HG02798 (cell line): ENCODE measurements around the gene ANTXR1.

Source experiments
- ATAC-seq: cut with Tn5 transposase; IDR thresholded peaks from one replicate; pipeline ENCODE4 v1.9.1; 2021; ENCODE audit warnings: mild to moderate bottlenecking; ENCODE audit not compliant: unreplicated experiment, poor library complexity

Gene ANTXR1

GRCh38 chr2:69089998-69090397 is 77.0 kb downstream of the ANTXR1 start:
- no peak for ATAC-seq

DNA sequence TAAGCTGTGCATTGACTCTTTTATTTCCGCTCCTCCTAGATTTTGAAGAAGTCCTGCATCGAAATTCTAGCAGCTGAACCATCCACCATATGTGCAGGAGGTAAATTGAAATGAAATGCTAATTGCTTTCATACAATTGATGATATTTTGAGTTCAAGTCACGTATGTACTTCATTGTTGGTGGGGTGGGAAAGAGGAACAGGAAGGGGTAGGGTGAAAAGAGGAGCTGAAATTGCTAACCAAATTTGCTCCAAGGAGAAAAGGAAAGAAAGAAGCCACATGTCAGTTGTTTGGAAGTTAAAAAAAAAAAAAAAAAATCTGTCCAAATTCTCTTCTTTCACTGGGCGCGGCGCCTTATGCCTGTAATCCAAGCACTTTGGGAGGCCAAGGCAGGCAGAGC is 77.8 kb downstream of the ANTXR1 start:
- ATAC-seq = no peak

GRCh38 chr2:69092857-69093256 is 79.9 kb downstream of the ANTXR1 start:
- no peak for ATAC-seq

DNA sequence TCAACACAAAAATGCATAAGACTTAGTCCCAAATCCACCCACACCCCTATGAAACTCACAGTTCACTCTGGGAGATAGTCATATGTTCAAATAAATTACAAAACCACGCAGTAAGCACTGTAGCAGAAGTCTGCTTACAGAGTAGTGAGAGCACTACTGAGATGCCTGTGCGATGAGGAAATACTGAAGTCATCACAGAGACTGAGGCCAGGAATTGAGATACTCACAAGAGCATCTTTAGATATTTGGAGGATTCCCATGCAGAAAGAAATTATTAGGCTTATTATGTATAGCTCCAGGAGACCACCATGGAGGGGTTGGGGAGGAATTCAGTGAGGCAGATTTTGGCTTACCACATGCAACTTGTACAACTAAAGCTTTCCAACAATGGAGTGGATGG is 82.3 kb downstream of the ANTXR1 start:
- ATAC-seq = no peak

DNA sequence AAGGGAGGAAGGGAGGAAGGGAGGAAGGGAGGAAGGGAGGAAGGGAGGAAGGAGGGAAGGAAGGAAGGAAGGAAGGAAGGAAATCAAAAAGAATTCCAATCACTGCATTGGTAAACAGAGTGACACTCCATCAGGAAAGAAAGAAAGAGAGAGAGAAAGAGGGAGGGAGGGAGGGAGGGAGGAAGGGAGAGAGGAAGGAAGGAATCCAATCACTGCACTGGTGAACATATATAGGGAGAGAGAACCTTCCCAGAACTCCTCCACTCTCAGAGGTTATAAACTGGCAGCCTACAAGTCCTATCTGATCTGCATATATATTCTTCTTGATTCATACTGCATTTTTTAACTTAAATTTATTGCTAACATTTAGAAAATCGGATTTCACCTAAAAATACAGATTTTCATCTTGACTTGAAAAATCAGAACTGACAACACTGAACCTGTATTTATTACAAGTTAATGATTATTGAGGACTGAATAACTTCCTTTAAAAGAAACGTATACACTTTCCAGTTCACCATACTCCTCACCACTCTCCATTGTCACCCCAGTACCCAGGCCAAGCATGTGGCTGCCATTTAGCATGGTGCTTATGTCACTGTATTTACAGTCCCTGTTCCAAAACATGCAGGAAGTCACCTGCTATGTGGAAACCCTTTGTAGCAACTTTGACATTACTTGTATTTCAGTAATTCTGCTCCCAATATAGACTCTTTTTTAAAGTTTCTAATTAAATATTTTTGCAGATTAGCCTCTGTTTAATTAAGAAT is 83.5 kb downstream of the ANTXR1 start:
- no peak for ATAC-seq

GRCh38 chr2:69097148-69097610 is 84.2 kb downstream of the ANTXR1 start:
- ATAC-seq = no peak

DNA sequence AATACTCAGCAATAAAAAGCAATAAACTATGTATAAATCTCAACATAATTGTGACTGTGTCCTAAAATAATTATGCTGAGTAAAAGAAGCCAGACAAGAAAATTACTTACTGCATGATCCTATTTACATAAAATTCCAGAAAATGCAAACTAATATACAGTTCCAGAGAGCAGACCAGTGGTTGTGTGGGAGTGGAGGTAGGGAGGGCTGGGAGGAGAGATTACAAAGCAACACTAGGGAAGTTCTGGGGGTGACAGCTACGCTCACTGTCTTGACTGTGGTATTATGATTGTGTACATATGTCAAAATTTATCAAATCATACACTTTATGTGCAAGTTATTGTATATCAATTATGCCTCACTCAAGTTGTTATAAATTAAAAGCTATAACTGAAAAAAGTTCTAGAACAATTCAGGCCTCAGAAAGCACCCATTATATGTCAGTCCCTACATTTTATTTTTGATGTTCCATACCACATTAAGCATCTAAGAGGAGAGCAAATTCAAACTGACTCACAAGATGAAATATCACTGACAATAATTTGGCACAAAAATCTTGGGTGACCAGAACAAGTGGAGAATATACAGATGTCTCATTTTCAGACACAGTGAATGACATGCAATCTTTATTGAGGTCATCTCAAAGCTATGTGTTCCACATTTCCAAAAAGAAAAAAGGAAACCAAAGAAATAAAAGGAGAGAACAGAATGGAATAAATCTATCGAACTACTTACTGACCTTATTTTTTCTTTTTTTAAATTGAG is 85.1 kb downstream of the ANTXR1 start:
- no peak for ATAC-seq

- ATAC-seq = no peak
These were observed 86.6 kb downstream of the ANTXR1 start for GRCh38 chr2:69099541-69099940.

DNA sequence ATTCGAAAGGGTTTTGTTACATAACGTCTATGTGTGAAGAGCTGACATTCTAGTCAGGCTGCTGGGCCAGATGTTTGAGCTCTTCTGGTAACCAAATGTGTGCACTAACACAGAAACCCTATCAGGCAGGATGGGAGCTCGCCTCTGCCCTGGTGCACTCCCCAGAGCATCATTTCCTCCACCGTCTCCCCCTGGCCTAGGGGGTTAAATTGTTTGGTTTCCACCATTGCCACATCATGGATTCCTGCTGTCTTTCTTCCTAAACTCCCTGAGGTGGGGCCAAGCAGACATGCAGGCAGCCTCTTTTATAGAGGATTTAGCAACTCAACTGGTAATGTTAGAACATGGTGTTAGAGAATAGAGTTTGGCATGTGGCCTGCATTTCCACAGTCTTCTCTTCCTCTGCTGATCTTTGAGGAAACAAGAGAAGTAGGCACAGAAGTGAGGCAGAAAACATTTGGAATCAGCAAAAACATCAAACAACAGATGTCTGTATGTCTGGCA is 87.3 kb downstream of the ANTXR1 start:
- ATAC-seq = no peak

DNA sequence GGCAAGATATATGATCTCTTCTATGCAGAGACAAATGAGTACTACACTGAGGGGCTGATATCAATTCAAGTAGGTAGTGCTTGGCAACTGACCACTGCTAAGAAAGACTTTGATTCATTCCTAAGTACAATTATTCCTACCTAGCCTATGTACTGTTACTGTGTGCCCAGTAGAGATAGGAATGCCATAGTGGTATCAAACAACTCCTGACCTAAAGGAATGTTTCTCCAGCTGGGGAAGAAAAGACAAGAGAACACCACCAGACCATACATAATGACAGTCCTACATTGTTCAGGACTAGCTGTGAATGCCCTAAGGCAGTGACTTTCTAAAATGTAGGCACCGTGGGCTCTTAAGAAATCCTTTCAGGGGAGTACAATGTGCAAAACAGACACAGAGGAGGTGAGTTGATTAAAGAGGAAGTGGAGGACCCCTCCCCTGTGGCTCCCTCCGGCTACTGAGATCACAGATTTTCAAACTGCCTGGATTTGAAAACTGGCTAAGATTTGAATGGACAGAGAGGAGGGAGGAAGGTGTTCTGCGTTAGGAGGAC is 89.1 kb downstream of the ANTXR1 start:
- ATAC-seq = no peak

GRCh38 chr2:69103419-69103818 is 90.4 kb downstream of the ANTXR1 start:
- ATAC-seq = no peak

DNA sequence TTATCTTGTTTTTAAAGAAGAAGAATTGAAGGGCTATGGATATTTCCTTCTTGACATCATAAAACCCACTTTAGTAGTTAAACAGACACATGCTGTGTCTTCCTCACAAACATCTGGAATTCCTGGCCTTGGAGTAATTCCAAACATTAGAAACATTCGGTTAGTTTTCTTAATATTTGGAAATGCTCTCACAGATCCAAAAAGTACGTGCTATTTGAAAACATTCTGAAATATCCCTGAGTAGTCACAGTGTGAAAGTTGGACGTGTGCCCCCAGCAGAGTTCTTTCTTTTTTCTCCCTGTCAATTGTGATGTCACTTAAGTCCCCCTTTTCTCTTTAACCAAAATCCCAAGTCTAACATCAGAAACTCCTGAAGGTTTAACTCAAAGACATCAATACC is 91.3 kb downstream of the ANTXR1 start:
- ATAC-seq = no peak

DNA sequence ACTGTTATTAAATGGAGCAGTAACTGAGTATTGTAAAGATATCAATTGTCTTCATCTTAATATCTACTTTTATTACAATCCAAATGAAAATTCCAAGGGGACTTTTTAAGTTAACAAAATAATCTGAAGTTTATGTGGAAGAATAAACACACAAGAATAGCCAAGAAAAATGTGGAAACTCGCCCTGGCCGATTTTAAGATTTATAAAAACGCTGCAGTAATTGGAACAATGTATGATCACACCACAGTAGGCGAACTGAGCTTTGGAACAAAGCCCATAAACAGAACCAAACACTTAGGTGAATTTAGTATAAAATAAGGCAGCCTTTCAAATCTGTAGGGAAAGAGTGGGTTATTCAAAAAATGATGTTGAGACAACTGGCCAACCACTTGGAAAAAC is 96.3 kb downstream of the ANTXR1 start:
- no peak for ATAC-seq

DNA sequence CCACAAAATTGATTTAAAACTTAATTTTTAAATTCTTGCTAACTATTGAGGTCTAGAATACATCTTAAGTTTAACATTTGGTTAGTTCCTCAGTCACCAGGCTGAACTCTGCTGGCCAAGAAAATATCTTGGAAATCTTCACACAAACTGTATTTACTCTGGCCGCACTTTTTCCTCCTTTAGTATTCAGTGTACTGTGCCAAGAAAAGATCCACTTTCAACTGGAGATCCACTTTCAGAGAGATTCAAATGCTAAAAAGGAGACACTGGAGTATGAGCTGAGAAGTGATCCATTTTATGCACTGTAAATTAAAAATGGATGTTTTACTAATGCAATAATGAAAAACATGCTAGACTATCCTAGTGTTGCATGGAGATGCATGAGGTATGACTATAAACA is 98.1 kb downstream of the ANTXR1 start:
- ATAC-seq = no peak

- ATAC-seq = no peak
These were observed 100.6 kb downstream of the ANTXR1 start for GRCh38 chr2:69113627-69114026.

GRCh38 chr2:69114534-69114933 is 101.6 kb downstream of the ANTXR1 start:
- ATAC-seq = no peak

DNA sequence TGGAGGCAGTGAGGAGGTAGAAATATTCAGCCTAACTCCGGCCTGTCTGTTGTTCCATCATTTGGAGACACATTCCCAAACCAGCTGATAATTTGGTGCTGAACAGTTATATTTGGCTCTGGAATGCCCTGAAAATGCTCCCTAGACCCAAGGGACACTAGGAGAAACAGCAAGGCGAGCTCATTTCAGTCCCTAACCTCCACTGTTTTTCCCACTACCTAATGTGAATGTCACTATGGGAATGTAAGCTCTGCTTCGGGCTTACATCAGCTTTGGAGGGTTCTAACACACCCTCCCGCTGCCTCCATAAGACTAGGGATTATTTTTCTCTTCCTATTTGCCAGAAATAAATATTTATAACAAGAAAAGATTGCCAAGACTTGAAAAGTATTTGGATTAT is 103.5 kb downstream of the ANTXR1 start:
- ATAC-seq = no peak

- no peak for ATAC-seq
These were observed 105.6 kb downstream of the ANTXR1 start for GRCh38 chr2:69118609-69119008.

DNA sequence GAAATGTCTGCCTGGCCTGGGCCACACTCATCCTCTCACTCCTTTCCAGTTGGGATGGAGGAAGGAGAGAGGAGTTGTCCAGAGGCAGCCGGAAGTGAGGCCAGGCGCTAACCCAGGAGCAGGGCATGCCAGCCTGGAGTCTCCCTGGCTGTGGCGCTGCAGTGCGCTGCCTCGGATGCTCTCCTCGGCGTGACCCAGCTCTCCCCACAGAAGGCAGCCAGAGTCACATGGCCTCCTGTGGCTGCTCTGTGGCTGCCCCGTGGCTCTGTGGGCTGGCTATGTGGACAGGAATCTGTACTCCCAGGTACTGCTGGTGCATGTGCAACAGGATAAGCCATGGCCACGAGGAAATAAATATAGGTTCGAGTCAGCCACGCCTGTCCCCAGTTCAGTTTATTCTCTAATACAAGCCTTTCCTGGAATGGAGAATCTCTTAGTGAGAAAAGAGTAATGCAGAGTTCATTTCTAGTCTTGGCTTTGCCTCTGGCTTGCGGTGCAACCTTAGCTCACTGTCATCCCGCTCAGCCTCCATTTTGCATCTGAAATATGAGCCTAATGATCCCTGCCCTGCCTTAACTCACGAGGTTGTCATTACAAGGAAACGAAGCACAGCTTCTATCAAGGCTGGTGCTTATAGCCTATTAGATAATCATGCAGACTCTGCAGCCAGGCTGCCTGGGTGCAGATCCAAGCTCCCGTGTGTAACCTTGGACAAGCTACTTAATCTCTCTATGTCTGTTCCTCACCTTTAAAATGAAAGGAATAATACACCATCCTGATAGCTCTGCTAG is 106.3 kb downstream of the ANTXR1 start:
- no peak for ATAC-seq

DNA sequence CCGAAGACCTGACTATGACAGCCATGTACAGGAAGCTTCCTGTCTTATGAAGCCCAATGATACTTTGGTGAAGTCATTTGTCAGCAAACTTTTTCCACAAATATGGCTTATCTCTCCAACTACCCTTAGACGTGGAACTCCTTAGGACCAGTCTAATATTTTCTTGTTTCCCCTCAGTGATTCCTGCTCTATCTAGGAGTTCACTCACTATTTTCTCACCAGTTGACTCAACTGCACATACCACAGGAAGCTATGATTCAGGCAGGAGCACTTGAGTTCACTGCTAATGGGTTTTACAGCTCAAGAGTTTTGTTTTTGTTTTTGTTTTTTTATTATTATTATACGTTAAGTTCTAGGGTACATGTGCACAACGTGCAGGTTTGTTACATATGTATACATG is 109.3 kb downstream of the ANTXR1 start:
- no peak for ATAC-seq
